A673 (cell line): Measurements from ENCODE around the gene GOSR2. TPM values are rescaled to one million over a fixed set of nuclear protein-coding genes. Genes with fewer than 3 reads are reported as not detected.

ENCODE experiments used
- BruUV-seq: library from RNA; stranded (reverse); fragments of 400-500 nt; replicated peaks from 2 replicates; lab custom pipeline; 2021; lab: Mats Ljungman, UMichigan
- CTCF ChIA-PET: fragments of 300-600 bp; sonication (Branson Sonifier 250); formaldehyde crosslinking; loops from one replicate; lab custom pipeline; 2022; ENCODE audit warnings: antibody characterized with exemption; lab: Charles Lee
- POLR2A ChIA-PET: fragments of 300-600 bp; sonication (Branson Sonifier 250); formaldehyde crosslinking; loops from one replicate; lab custom pipeline; 2022; ENCODE audit warnings: antibody characterized with exemption; ENCODE audit not compliant: low non-redundant PET; lab: Charles Lee
- DNase-seq: peaks from one replicate; pipeline ENCODE4 v3.0.0-alpha.2; 2015; ENCODE audit warnings: low spot score
- H3K27ac ChIP-seq: fragments of 200-600 bp; sonication (generic); 2 replicates; pipeline ENCODE4 v1.5.1; 2016; ENCODE audit warnings: mixed run types, low read depth, mild to moderate bottlenecking, mixed read lengths, antibody characterized with exemption, low read length; ENCODE audit not compliant: poor library complexity, severe bottlenecking
- H3K27me3 ChIP-seq: fragments of 200-600 bp; sonication (generic); replicated peaks from 2 replicates; pipeline ENCODE4 v1.6.1; 2017; ENCODE audit warnings: mixed run types, low read depth, mild to moderate bottlenecking, mixed read lengths, antibody characterized with exemption, low read length; ENCODE audit not compliant: insufficient read depth, poor library complexity
- H3K36me3 ChIP-seq: fragments of 200-600 bp; sonication (generic); 2 replicates; pipeline ENCODE4 v1.6.1; 2016; ENCODE audit warnings: mixed run types, mild to moderate bottlenecking, mixed read lengths, antibody characterized with exemption, low read length; ENCODE audit not compliant: insufficient read depth, poor library complexity, severe bottlenecking
- H3K4me1 ChIP-seq: fragments of 200-600 bp; sonication (generic); 2 replicates; pipeline ENCODE4 v1.6.1; 2017; ENCODE audit warnings: mixed run types, mild to moderate bottlenecking, mixed read lengths, antibody characterized with exemption, low read length; ENCODE audit not compliant: insufficient read depth, poor library complexity, severe bottlenecking
- H3K4me3 ChIP-seq: fragments of 200-600 bp; sonication (generic); 2 replicates; pipeline ENCODE4 v1.5.1; 2016; ENCODE audit warnings: low read depth, mixed run types, mild to moderate bottlenecking, mixed read lengths, low read length; ENCODE audit not compliant: poor library complexity, severe bottlenecking
- H3K9me3 ChIP-seq: fragments of 200-600 bp; sonication (generic); 2 replicates; pipeline ENCODE4 v1.6.1; 2016; ENCODE audit warnings: mixed run types, low read depth, mild to moderate bottlenecking, mixed read lengths, antibody characterized with exemption, low read length; ENCODE audit not compliant: poor library complexity, severe bottlenecking
- EZH2 ChIP-seq: fragments of 200-600 bp; sonication (generic); IDR thresholded peaks from 2 replicates; pipeline ENCODE4 v1.6.1; 2017; ENCODE audit warnings: borderline replicate concordance, low read depth, mild to moderate bottlenecking, mixed read lengths, antibody characterized with exemption, low read length; ENCODE audit not compliant: poor library complexity, severe bottlenecking
- intact Hi-C: fragments of 100-400 bp; cut with micrococcal nuclease; formaldehyde crosslinking; loops from one replicate; pipeline ENCODE4 v1.10.0; 2022; ENCODE audit not compliant: unreplicated experiment
- total RNA-seq: library from RNA; stranded (reverse); gene quantifications from 2 replicates; pipeline ENCODE4 v1.2.3, GENCODE V29; 2021
- TF ChIP-seq, protein P1 (sequence below): fragments of 300-800, 200-600 bp; sonication (generic); conservative IDR thresholded peaks from 2 replicates; pipeline ENCODE4 v1.5.1; 2017; ENCODE audit warnings: low read depth, mild to moderate bottlenecking, antibody characterized with exemption, low read length, moderate library complexity, mixed read lengths

The GOSR2 gene
- total RNA-seq, 1 experiment from 2014 or later: 34.5 TPM

GRCh38 chr17:46977750-46978488 lies 55.0 kb downstream of the GOSR2 start:
- H3K4me3 ChIP-seq: peak overlapping the region; percentile 33
- BruUV-seq: no TSS peak
- H3K36me3 ChIP-seq: no peaks in the 10 kb centered on the region
- intact Hi-C loops: no loop called here
- ChIA-PET POLR2A (no interaction called here), CTCF (no interaction called here)
- H3K4me1 ChIP-seq: no peaks in the 10 kb centered on the region
- DNase-seq: no peak
- H3K27ac ChIP-seq: no peak overlapping the region
- H3K27me3 ChIP-seq: peaks cover 44% of the 10 kb centered on the region
- no peaks in the 10 kb centered on the region for H3K9me3 ChIP-seq
- TF ChIP-seq, protein P1, sequence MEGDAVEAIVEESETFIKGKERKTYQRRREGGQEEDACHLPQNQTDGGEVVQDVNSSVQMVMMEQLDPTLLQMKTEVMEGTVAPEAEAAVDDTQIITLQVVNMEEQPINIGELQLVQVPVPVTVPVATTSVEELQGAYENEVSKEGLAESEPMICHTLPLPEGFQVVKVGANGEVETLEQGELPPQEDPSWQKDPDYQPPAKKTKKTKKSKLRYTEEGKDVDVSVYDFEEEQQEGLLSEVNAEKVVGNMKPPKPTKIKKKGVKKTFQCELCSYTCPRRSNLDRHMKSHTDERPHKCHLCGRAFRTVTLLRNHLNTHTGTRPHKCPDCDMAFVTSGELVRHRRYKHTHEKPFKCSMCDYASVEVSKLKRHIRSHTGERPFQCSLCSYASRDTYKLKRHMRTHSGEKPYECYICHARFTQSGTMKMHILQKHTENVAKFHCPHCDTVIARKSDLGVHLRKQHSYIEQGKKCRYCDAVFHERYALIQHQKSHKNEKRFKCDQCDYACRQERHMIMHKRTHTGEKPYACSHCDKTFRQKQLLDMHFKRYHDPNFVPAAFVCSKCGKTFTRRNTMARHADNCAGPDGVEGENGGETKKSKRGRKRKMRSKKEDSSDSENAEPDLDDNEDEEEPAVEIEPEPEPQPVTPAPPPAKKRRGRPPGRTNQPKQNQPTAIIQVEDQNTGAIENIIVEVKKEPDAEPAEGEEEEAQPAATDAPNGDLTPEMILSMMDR: no peak
- no peak for TF ChIP-seq EZH2

DNA sequence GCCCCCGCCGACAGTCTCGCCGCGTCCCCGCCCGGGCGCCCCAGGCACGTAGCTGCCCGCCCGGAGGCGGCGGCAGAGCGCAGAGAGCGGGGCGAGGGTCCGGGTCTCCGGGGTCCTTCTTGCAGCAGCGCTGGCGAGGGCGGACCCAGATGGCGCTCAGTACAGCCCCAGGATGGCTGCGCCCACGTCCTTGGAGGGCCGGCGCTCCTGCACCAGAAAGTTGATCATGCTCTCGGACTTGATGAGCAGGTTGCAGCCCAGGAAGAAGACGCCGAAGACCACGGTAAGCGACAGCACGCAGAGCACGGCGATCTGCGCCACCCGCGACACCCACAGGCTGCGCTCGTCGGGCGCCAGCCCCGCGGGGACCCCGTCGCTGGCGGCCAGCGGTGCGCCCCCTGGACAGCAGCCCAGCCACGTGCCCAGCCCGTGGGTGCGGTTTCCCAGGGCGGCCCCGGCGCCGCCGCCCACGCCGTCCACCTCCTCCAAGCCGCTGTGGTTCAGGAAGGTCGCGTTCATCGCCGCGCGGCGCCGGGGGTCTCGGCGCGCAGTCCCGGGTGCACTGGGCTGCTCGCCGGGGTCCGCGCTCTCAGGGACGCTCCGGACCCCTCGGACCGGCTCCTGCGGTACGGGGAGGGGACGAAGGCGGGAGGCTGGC lies 55.7 kb downstream of the GOSR2 start:
- no peaks in the 10 kb centered on the region for H3K4me1 ChIP-seq
- CTCF ChIA-PET: no interaction called here
- H3K36me3 ChIP-seq: no peaks in the 10 kb centered on the region
- no peak for TF ChIP-seq EZH2
- TF ChIP-seq, protein P1: no peak
- intact Hi-C loops: no loop called here
- H3K27me3 ChIP-seq: peaks cover 44% of the 10 kb centered on the region
- H3K9me3 ChIP-seq: no peaks in the 10 kb centered on the region
- POLR2A ChIA-PET: no interaction called here
- H3K4me3 ChIP-seq: peak overlapping the region; percentile 33
- no TSS peak for BruUV-seq
- H3K27ac ChIP-seq: no peak overlapping the region
- DNase-seq: no peak

GRCh38 chr17:46979147-46979863 lies 56.3 kb downstream of the GOSR2 start, which contains the start of gene RPRML:
Gene RPRML (minus strand): TSS chr17:46979253. CDS start chr17:46979007, 246 bp downstream.
- H3K9me3 ChIP-seq: no peaks in the 10 kb centered on the region
- ChIA-PET POLR2A (no interaction called here), CTCF (no interaction called here)
- H3K36me3 ChIP-seq: no peaks in the 10 kb centered on the region
- intact Hi-C loops: no loop called here
- BruUV-seq: no TSS peak
- TF ChIP-seq, protein P1: no peak
- TF ChIP-seq EZH2: no peak
- H3K4me1 ChIP-seq: no peaks in the 10 kb centered on the region
- DNase-seq: peak; percentile 40
- H3K27ac ChIP-seq: no peak within 1 kb of the TSS
- H3K4me3 ChIP-seq: peak within 1 kb of the TSS; percentile 33
- H3K27me3 ChIP-seq: peaks cover 44% of the 10 kb centered on the region
